Panc1 (cell line): Measurements from ENCODE around the gene ABLIM2. TPM values are rescaled to one million over a fixed set of nuclear protein-coding genes. Genes with fewer than 3 reads are reported as not detected.

Experiments used
- ATAC-seq: fragments of 200-7000 bp; cut with Tn5 transposase; 2 replicates; pipeline ENCODE4 v1.9.1; 2020; ENCODE audit warnings: mild to moderate bottlenecking, moderate library complexity
- BruUV-seq: library from RNA; stranded (reverse); fragments of 400-500 nt; replicated peaks from 2 replicates; lab custom pipeline; 2021; lab: Mats Ljungman, UMichigan
- CTCF ChIA-PET: fragments of 300-600 bp; sonication (Branson Sonifier 250); formaldehyde crosslinking; loops from one replicate; lab custom pipeline; 2022; ENCODE audit warnings: antibody characterized with exemption; lab: Charles Lee
- POLR2A ChIA-PET: fragments of 300-600 bp; sonication (Branson Sonifier 250); formaldehyde crosslinking; loops from one replicate; lab custom pipeline; 2022; ENCODE audit warnings: antibody characterized with exemption; lab: Charles Lee
- DNase-seq: peaks from one replicate; pipeline ENCODE4 v3.0.0-alpha.2; 2010; ENCODE audit warnings: low read depth, low spot score
- H3K27ac ChIP-seq: 2 replicates; pipeline ENCODE4 v1.5.1; 2011; ENCODE audit warnings: mild to moderate bottlenecking, low read length, inconsistent platforms
- H3K27me3 ChIP-seq: fragments of 200-500 bp; sonication (Bioruptor generic); 2 replicates; pipeline ENCODE4 v1.6.0; 2014; ENCODE audit warnings: low read length, inconsistent platforms; ENCODE audit not compliant: control insufficient read depth, insufficient read depth
- H3K36me3 ChIP-seq: fragments of 200-500 bp; sonication (Bioruptor generic); 2 replicates; pipeline ENCODE4 v1.5.1; 2014; ENCODE audit warnings: inconsistent platforms, mild to moderate bottlenecking, low read length, moderate library complexity; ENCODE audit not compliant: control insufficient read depth, insufficient read depth
- H3K4me1 ChIP-seq: 2 replicates; pipeline ENCODE4 v1.5.1; 2011; ENCODE audit warnings: inconsistent platforms, mild to moderate bottlenecking, low read length, moderate library complexity; ENCODE audit not compliant: control insufficient read depth, insufficient read depth
- H3K4me3 ChIP-seq, 2 experiments: 2 replicates each; pipeline ENCODE4 v1.5.1; 2011 to 2012; ENCODE audit warnings: low read depth in 2 of 2, low read length in 2 of 2, mild to moderate bottlenecking in 2 of 2, inconsistent platforms in 1 of 2, moderate library complexity in 1 of 2
- H3K9me3 ChIP-seq: fragments of 200-500 bp; sonication (Bioruptor generic); 2 replicates; pipeline ENCODE4 v1.5.1; 2014; ENCODE audit warnings: low read depth, mild to moderate bottlenecking, inconsistent platforms, low read length, moderate library complexity; ENCODE audit not compliant: control insufficient read depth, insufficient read depth
- POLR2AphosphoS5 ChIP-seq: IDR thresholded peaks from 2 replicates; pipeline ENCODE4 v1.6.1; 2012; ENCODE audit warnings: mild to moderate bottlenecking, low read depth, low read length, moderate library complexity
- SIN3A ChIP-seq: IDR thresholded peaks from 2 replicates; pipeline ENCODE4 v1.6.1; 2012; ENCODE audit warnings: low read depth, mild to moderate bottlenecking, low read length, moderate library complexity, borderline replicate concordance; ENCODE audit not compliant: insufficient read depth
- TCF7L2 ChIP-seq: IDR thresholded peaks from 2 replicates; pipeline ENCODE4 v1.6.1; 2011; ENCODE audit warnings: mild to moderate bottlenecking, low read depth, low read length, inconsistent platforms
- in situ Hi-C: cut with HindIII; loops from 2 replicates; pipeline ENCODE4 v1.10.0; 2016; ENCODE audit warnings: low sequenced_read_pairs, low pct_unique_long_range_greater_than_20kb
- intact Hi-C: fragments of 100-400 bp; cut with micrococcal nuclease; formaldehyde crosslinking; loops from one replicate; pipeline ENCODE4 v1.10.0; 2022; ENCODE audit not compliant: unreplicated experiment
- total RNA-seq: library from RNA; stranded (reverse); gene quantifications from one replicate; pipeline ENCODE4 v1.2.1, GENCODE V29; 2021; ENCODE audit not compliant: unreplicated experiment
- TF ChIP-seq, protein P1 (sequence below), 2 experiments: IDR thresholded peaks; 2 replicates each; pipeline ENCODE4 v1.6.1; 2011 to 2012; ENCODE audit warnings: low read depth in 2 of 2, control low read depth in 1 of 2, low read length in 1 of 2, mild to moderate bottlenecking in 1 of 2, moderate library complexity in 1 of 2; ENCODE audit not compliant: insufficient read depth in 1 of 2
- TF ChIP-seq, protein P2 (sequence below): fragments of 450-650 bp; IDR thresholded peaks from 2 replicates; pipeline ENCODE4 v1.5.1; 2017; ENCODE audit warnings: mild to moderate bottlenecking

The ABLIM2 gene
- total RNA-seq, 1 experiment from 2014 or later: 0.64 TPM

DNA sequence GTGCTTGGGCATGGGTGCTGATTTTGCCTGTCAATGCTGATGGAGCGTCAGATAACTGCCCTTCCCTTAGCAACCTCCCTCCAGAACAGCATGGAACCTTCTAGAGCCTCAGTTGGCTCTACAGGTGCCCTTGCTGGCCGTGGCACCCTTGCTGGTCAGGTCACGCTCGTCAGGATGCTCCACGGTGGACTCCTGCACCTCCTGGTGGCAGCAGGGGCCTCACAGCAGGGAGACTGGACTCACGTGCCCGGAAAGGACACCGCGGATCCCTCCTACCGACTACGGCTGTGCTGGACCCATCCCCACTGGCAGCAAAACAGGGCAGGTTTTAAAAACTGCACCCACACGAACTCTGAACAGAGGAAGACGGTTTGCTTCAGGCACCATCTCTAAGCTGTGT, 136.8 kb downstream of the ABLIM2 start:
- POLR2A ChIA-PET: no interaction called here
- H3K27ac ChIP-seq: no peak overlapping the region
- in situ Hi-C loops (no loop called here), intact Hi-C loops (no loop called here)
- H3K9me3 ChIP-seq: no peaks in the 10 kb centered on the region
- no peaks in the 10 kb centered on the region for H3K27me3 ChIP-seq
- ATAC-seq (peak; percentile 45), DNase-seq (no peak)
- H3K36me3 ChIP-seq: no peaks in the 10 kb centered on the region
- H3K4me3 ChIP-seq: no peak overlapping the region
- BruUV-seq: no TSS peak
- TF ChIP-seq SIN3A: no peak
- TF ChIP-seq POLR2AphosphoS5: no peak
- TF ChIP-seq, protein P1, sequence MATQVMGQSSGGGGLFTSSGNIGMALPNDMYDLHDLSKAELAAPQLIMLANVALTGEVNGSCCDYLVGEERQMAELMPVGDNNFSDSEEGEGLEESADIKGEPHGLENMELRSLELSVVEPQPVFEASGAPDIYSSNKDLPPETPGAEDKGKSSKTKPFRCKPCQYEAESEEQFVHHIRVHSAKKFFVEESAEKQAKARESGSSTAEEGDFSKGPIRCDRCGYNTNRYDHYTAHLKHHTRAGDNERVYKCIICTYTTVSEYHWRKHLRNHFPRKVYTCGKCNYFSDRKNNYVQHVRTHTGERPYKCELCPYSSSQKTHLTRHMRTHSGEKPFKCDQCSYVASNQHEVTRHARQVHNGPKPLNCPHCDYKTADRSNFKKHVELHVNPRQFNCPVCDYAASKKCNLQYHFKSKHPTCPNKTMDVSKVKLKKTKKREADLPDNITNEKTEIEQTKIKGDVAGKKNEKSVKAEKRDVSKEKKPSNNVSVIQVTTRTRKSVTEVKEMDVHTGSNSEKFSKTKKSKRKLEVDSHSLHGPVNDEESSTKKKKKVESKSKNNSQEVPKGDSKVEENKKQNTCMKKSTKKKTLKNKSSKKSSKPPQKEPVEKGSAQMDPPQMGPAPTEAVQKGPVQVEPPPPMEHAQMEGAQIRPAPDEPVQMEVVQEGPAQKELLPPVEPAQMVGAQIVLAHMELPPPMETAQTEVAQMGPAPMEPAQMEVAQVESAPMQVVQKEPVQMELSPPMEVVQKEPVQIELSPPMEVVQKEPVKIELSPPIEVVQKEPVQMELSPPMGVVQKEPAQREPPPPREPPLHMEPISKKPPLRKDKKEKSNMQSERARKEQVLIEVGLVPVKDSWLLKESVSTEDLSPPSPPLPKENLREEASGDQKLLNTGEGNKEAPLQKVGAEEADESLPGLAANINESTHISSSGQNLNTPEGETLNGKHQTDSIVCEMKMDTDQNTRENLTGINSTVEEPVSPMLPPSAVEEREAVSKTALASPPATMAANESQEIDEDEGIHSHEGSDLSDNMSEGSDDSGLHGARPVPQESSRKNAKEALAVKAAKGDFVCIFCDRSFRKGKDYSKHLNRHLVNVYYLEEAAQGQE (IDR thresholded peaks at IDR 0.05; ENCODE audit: insufficient read depth in 1 of 2, low read depth in 2 of 2, low read length in 1 of 2): no peak
- TF ChIP-seq, protein P2, sequence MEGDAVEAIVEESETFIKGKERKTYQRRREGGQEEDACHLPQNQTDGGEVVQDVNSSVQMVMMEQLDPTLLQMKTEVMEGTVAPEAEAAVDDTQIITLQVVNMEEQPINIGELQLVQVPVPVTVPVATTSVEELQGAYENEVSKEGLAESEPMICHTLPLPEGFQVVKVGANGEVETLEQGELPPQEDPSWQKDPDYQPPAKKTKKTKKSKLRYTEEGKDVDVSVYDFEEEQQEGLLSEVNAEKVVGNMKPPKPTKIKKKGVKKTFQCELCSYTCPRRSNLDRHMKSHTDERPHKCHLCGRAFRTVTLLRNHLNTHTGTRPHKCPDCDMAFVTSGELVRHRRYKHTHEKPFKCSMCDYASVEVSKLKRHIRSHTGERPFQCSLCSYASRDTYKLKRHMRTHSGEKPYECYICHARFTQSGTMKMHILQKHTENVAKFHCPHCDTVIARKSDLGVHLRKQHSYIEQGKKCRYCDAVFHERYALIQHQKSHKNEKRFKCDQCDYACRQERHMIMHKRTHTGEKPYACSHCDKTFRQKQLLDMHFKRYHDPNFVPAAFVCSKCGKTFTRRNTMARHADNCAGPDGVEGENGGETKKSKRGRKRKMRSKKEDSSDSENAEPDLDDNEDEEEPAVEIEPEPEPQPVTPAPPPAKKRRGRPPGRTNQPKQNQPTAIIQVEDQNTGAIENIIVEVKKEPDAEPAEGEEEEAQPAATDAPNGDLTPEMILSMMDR: no peak; the same call in 1 of the 2 replicates
- no peak for TF ChIP-seq TCF7L2
- CTCF ChIA-PET: no interaction called here
- H3K4me1 ChIP-seq: no peaks in the 10 kb centered on the region; the same call in 1 of the 2 replicates

DNA sequence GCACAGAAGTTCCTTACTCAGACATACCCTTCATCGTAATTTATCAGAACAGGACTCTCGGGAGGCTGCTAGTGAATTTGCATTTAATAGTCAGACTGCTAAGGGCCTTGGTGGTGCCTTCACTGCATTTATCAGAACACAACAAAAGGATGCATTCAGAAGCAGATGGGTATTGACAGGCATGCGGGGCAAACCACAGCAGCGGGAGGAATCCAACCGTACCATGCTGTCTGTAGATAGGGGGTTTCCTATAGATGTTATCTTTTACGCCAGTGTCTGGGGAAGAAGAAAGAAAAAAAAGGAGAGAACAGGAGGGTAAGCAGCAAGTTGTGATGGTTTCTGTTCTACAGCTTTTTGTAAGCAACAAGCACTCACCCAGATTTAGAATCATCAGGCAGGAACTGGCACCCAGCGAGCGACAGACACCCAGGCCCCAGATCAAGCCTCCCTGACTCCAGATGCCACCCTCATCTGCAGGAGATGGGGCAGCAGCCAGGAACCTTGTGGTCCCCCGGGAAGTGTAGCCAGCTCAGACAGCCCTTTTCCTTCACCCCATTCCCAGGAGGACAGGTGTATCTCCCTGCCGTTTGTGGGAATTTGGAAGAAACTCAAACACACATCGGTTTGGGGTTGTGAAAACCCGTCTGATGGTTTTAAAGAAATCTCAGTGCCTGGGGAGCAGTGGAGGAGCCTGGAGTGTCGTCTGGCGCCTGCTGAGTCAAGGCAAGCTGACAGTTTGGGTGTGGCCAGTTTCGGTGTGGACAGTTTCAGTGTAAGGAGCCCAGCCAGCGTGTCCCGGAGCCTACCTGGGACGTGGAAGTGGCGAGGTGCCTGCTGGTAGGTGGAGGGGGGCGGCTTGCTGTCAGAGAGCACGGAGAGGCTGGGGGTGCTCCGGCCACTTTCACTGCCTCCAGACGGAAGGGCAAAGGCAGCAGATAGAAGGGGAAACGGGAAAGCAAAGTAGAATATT, 138.9 kb downstream of the ABLIM2 start:
- no peaks in the 10 kb centered on the region for H3K9me3 ChIP-seq
- ATAC-seq: no peak
- in situ Hi-C loops (no loop called here), intact Hi-C loops (no loop called here)
- TF ChIP-seq TCF7L2 (no peak), SIN3A (no peak), POLR2AphosphoS5 (no peak)
- H3K27me3 ChIP-seq: no peaks in the 10 kb centered on the region
- H3K36me3 ChIP-seq: no peaks in the 10 kb centered on the region
- POLR2A ChIA-PET: no interaction called here
- BruUV-seq: no TSS peak
- H3K4me3 ChIP-seq: no peak overlapping the region
- DNase-seq: no peak
- no peaks in the 10 kb centered on the region; the same call in 1 of the 2 replicates for H3K4me1 ChIP-seq
- no peak overlapping the region for H3K27ac ChIP-seq
- CTCF ChIA-PET: no interaction called here

DNA sequence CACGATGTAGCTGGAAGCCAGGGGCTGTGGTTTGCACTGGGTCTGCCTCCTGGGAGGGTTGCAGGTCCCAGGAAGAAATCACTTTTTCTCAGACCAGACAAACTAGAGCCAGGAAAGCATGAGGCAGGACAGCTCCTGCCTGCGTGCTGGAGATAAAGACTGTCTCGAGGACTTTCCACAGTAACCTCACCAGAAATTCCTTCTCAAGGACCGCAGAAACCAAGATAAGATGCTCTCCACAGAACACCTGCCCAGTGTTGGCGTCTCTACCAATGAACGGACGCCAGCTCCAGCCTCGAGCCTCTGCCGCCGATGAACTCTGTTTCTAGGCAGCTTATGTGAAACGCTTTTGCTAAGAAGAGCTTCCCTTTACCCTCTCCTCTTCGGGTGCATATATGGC, 142.1 kb downstream of the ABLIM2 start:
- CTCF ChIA-PET: no interaction called here
- TF ChIP-seq, protein P1 (IDR thresholded peaks at IDR 0.05; ENCODE audit: insufficient read depth in 1 of 2, low read depth in 2 of 2, low read length in 1 of 2): no peak
- TF ChIP-seq SIN3A (no peak), TCF7L2 (no peak), POLR2AphosphoS5 (no peak)
- TF ChIP-seq, protein P2: no peak
- no peak for ATAC-seq
- in situ Hi-C loops (no loop called here), intact Hi-C loops (no loop called here)
- no peaks in the 10 kb centered on the region for H3K4me1 ChIP-seq
- H3K27ac ChIP-seq: no peak overlapping the region
- POLR2A ChIA-PET: no interaction called here
- DNase-seq: no peak
- no peaks in the 10 kb centered on the region for H3K27me3 ChIP-seq
- no peaks in the 10 kb centered on the region for H3K36me3 ChIP-seq
- no peaks in the 10 kb centered on the region for H3K9me3 ChIP-seq
- no TSS peak for BruUV-seq
- no peak overlapping the region for H3K4me3 ChIP-seq
